CD4-positive, alpha-beta memory T cell (primary cell): ENCODE results near the gene FAM168A. TPM values are rescaled to one million over a fixed set of nuclear protein-coding genes. Genes with fewer than 3 reads are reported as not detected.

Source experiments
- CTCF ChIA-PET: fragments of 350-600 bp; sonication (Branson Sonifier 250); formaldehyde crosslinking; loops from one replicate; lab custom pipeline; 2021; ENCODE audit warnings: inconsistent platforms; ENCODE audit not compliant: partially characterized antibody; lab: Charles Lee
- POLR2A ChIA-PET: fragments of 350-600 bp; sonication (Branson Sonifier 250); formaldehyde crosslinking; loops from one replicate; lab custom pipeline; 2021; ENCODE audit not compliant: partially characterized antibody; lab: Charles Lee
- DNase-seq, 5 donors: peaks; one replicate each; pipeline versions ENCODE4 v3.0.0 to v3.0.0-alpha.2; 2020 to 2022; ENCODE audit warnings: mixed read lengths in 1 of 5
- H3K27ac ChIP-seq: one replicate; pipeline ENCODE4 v1.7.0; 2013; ENCODE audit warnings: low read depth, low read length
- H3K27me3 ChIP-seq: 2 replicates; pipeline ENCODE4 v1.7.0; 2013; ENCODE audit warnings: mild to moderate bottlenecking, low read length, moderate library complexity; ENCODE audit not compliant: insufficient read depth
- H3K36me3 ChIP-seq: 2 replicates; pipeline ENCODE4 v1.7.0; 2013; ENCODE audit warnings: mild to moderate bottlenecking, low read length, moderate library complexity; ENCODE audit not compliant: insufficient read depth
- H3K4me1 ChIP-seq: 2 replicates; pipeline ENCODE4 v1.7.0; 2013; ENCODE audit warnings: mild to moderate bottlenecking, low read length, moderate library complexity; ENCODE audit not compliant: insufficient read depth
- H3K4me3 ChIP-seq, 2 donors: one replicate each; pipeline ENCODE4 v1.7.0; 2013; ENCODE audit warnings: low read length in 2 of 2, mild to moderate bottlenecking in 1 of 2
- H3K9me3 ChIP-seq, 2 donors: one replicate each; pipeline ENCODE4 v1.7.0; 2013; ENCODE audit warnings: low read length in 2 of 2, control low read depth in 1 of 2; ENCODE audit not compliant: control insufficient read depth in 1 of 2
- H3K27ac Mint-ChIP-seq, 7 donors: one replicate each; pipeline ENCODE4 v1.8.0; 2020 to 2021; ENCODE audit warnings: mixed read lengths in 7 of 7, mild to moderate bottlenecking in 6 of 7, inconsistent platforms in 3 of 7, moderate library complexity in 3 of 7
- H3K27me3 Mint-ChIP-seq, 2 donors: one replicate each; pipeline ENCODE4 v1.8.0; 2020 to 2021; ENCODE audit warnings: mixed read lengths in 2 of 2
- H3K36me3 Mint-ChIP-seq, 2 donors: one replicate each; pipeline ENCODE4 v1.8.0; 2020 to 2021; ENCODE audit warnings: mixed read lengths in 2 of 2, inconsistent platforms in 1 of 2, mild to moderate bottlenecking in 1 of 2
- H3K4me1 Mint-ChIP-seq, 4 donors: one replicate each; pipeline ENCODE4 v1.8.0; 2020 to 2021; ENCODE audit warnings: mixed read lengths in 4 of 4, mild to moderate bottlenecking in 1 of 4
- H3K4me3 Mint-ChIP-seq, 8 donors: one replicate each; pipeline ENCODE4 v1.8.0; 2020 to 2021; ENCODE audit warnings: mixed read lengths in 8 of 8, mild to moderate bottlenecking in 7 of 8, moderate library complexity in 6 of 8, inconsistent platforms in 3 of 8
- H3K9me3 Mint-ChIP-seq, 8 donors: one replicate each; pipeline ENCODE4 v1.8.0; 2020 to 2021; ENCODE audit warnings: mixed read lengths in 8 of 8, mild to moderate bottlenecking in 5 of 8, inconsistent platforms in 3 of 8, moderate library complexity in 1 of 8
- intact Hi-C: fragments of 100-400 bp; cut with micrococcal nuclease; formaldehyde crosslinking; loops from one replicate; pipeline ENCODE4 v1.15.1; 2023
- polyA plus RNA-seq, 2 donors: library from polyadenylated mRNA; unstranded; fragments of 300-500 nt; fragmentation: Illumina TruSeq; gene quantifications; one replicate each; pipeline ENCODE4 v1.2.3, GENCODE V29; 2021
- total RNA-seq, 2 experiments: library from RNA; stranded (reverse); gene quantifications; one replicate each; pipeline ENCODE4 v1.2.3, GENCODE V29; 2021

FAM168A gene
- total and polyA plus RNA-seq, 4 experiments from 2014 or later: 0.61 to 22.7 (median 12.7) TPM

- no peak overlapping the region for H3K4me3 Mint-ChIP-seq
Observed at GRCh38 chr11:73393479-73394415, 204.2 kb downstream of the FAM168A start.

GRCh38 chr11:73393011-73393380 is 204.9 kb downstream of the FAM168A start:
- intact Hi-C loops: loop anchor here (1.0 kb wide), 3 partner anchors 17 to 86 kb away; partner anchors contain the start of gene RELT
- H3K27me3 ChIP-seq: no peaks in the 10 kb centered on the region
- H3K27ac Mint-ChIP-seq: peak overlapping the region in 5 of 7 donors; percentile 36 to 84 (median 69)
- H3K4me1 Mint-ChIP-seq: peaks cover 0 to 15% (median 11%) of the 10 kb centered on the region in 4 donors
- CTCF ChIA-PET: interaction anchor here (0.8 to 16.2 kb wide), 14 partner anchors 9 to 91 kb away, joined by 3 to 319 read pairs (median 4); no protein-coding TSS in a partner anchor
- no peak overlapping the region for H3K27ac ChIP-seq
- no peaks in the 10 kb centered on the region for H3K27me3 Mint-ChIP-seq
- no peak overlapping the region for H3K4me3 Mint-ChIP-seq
- H3K36me3 ChIP-seq: no peaks in the 10 kb centered on the region
- peaks cover 3 to 50% of the 10 kb centered on the region in 2 donors for H3K36me3 Mint-ChIP-seq
- POLR2A ChIA-PET: interaction anchor here (1.5 to 2.1 kb wide), 2 partner anchors 16 to 42 kb away, joined by 7 to 29 read pairs; partner anchors contain the start of gene RELT
- no peaks in the 10 kb centered on the region for H3K4me1 ChIP-seq
- peaks cover 0 to 3% (median 0%) of the 10 kb centered on the region in 8 donors for H3K9me3 Mint-ChIP-seq
- H3K4me3 ChIP-seq: no peak overlapping the region
- no peaks in the 10 kb centered on the region for H3K9me3 ChIP-seq
- DNase-seq: peak in 1 of 5 donors; percentile 10

More at GRCh38 chr11:73393479-73394415, 204.2 kb downstream of the FAM168A start:
- peaks cover 3 to 46% of the 10 kb centered on the region in 2 donors for H3K36me3 Mint-ChIP-seq
- DNase-seq: peak; percentile 61 to 69 (median 64)
- peaks cover 0 to 11% (median 7%) of the 10 kb centered on the region in 4 donors for H3K4me1 Mint-ChIP-seq
- no peak overlapping the region for H3K4me3 ChIP-seq
- H3K4me1 ChIP-seq: no peaks in the 10 kb centered on the region
- H3K9me3 Mint-ChIP-seq: peaks cover 0 to 3% (median 0%) of the 10 kb centered on the region in 8 donors
- no peaks in the 10 kb centered on the region for H3K36me3 ChIP-seq
- intact Hi-C loops: loop anchor here (1.0 kb wide), 3 partner anchors 17 to 86 kb away; partner anchors contain the start of gene RELT
- H3K27ac Mint-ChIP-seq: peak overlapping the region in 6 of 7 donors; percentile 48 to 84 (median 68)
- H3K27ac ChIP-seq: no peak overlapping the region
- ChIA-PET POLR2A (interaction anchor here (0.6 to 2.1 kb wide), 3 partner anchors 17 to 45 kb away, joined by 4 to 29 read pairs (median 7); partner anchors contain the start of gene RELT), CTCF (interaction anchor here (0.8 to 16.2 kb wide), 16 partner anchors 10 to 92 kb away, joined by 3 to 319 read pairs (median 4); no protein-coding TSS in a partner anchor)
- H3K27me3 ChIP-seq: no peaks in the 10 kb centered on the region
- H3K27me3 Mint-ChIP-seq: no peaks in the 10 kb centered on the region
- no peaks in the 10 kb centered on the region for H3K9me3 ChIP-seq

- no peaks in the 10 kb centered on the region for H3K36me3 ChIP-seq
- Mint-ChIP-seq H3K36me3 (peaks cover 3 to 50% of the 10 kb centered on the region in 2 donors), H3K9me3 (peaks cover 0 to 3% (median 0%) of the 10 kb centered on the region in 8 donors), H3K27ac (no peak overlapping the region), H3K4me1 (peaks cover 1 to 20% (median 14%) of the 10 kb centered on the region in 4 donors), H3K27me3 (no peaks in the 10 kb centered on the region), H3K4me3 (no peak overlapping the region)
- peak in 1 of 5 donors; percentile 1 for DNase-seq
- H3K27ac ChIP-seq: no peak overlapping the region
- no peaks in the 10 kb centered on the region for H3K9me3 ChIP-seq
- H3K4me1 ChIP-seq: peaks cover 3% of the 10 kb centered on the region
- ChIA-PET POLR2A (interaction anchor here (0.6 to 2.1 kb wide), 3 partner anchors 15 to 41 kb away, joined by 3 to 29 read pairs (median 7); partner anchors contain the start of gene RELT), CTCF (interaction anchor here (0.8 to 16.2 kb wide), 12 partner anchors 9 to 90 kb away, joined by 3 to 319 read pairs (median 4); no protein-coding TSS in a partner anchor)
- H3K27me3 ChIP-seq: no peaks in the 10 kb centered on the region
- H3K4me3 ChIP-seq: no peak overlapping the region
- intact Hi-C loops: loop anchor here (1.0 kb wide), 3 partner anchors 16 to 85 kb away; partner anchors contain the start of gene RELT
Observed at GRCh38 chr11:73392108-73393010, 205.6 kb downstream of the FAM168A start.

- intact Hi-C loops: no loop called here
- Mint-ChIP-seq H3K27me3 (no peaks in the 10 kb centered on the region), H3K4me3 (no peak overlapping the region), H3K9me3 (peaks cover 0 to 3% (median 0%) of the 10 kb centered on the region in 8 donors), H3K27ac (peak overlapping the region in 1 of 7 donors; percentile 13), H3K4me1 (peaks cover 5 to 25% (median 16%) of the 10 kb centered on the region in 4 donors), H3K36me3 (peaks cover 0 to 45% of the 10 kb centered on the region in 2 donors)
- Histone ChIP-seq H3K4me3 (no peak overlapping the region), H3K27ac (no peak overlapping the region), H3K9me3 (no peaks in the 10 kb centered on the region), H3K27me3 (no peaks in the 10 kb centered on the region), H3K4me1 (peaks cover 10% of the 10 kb centered on the region), H3K36me3 (no peaks in the 10 kb centered on the region)
- POLR2A ChIA-PET: no interaction called here
- CTCF ChIA-PET: interaction anchor here (1.1 to 16.2 kb wide), 2 partner anchors 32 to 41 kb away, joined by 3 to 319 read pairs; no protein-coding TSS in a partner anchor
- peak in 1 of 5 donors; percentile 30 for DNase-seq
Observed at GRCh38 chr11:73391665-73392064, 206.2 kb downstream of the FAM168A start.

GRCh38 chr11:73390601-73391565 is 207.0 kb downstream of the FAM168A start:
- Histone ChIP-seq H3K4me1 (peaks cover 17% of the 10 kb centered on the region), H3K36me3 (no peaks in the 10 kb centered on the region), H3K4me3 (no peak overlapping the region), H3K27ac (no peak overlapping the region), H3K9me3 (no peaks in the 10 kb centered on the region), H3K27me3 (no peaks in the 10 kb centered on the region)
- ChIA-PET CTCF (interaction anchor here (1.1 to 16.2 kb wide), 2 partner anchors 31 to 40 kb away, joined by 3 to 319 read pairs; no protein-coding TSS in a partner anchor), POLR2A (no interaction called here)
- H3K36me3 Mint-ChIP-seq: peaks cover 0 to 40% of the 10 kb centered on the region in 2 donors
- H3K27me3 Mint-ChIP-seq: no peaks in the 10 kb centered on the region
- H3K4me1 Mint-ChIP-seq: peaks cover 11 to 33% (median 20%) of the 10 kb centered on the region in 4 donors
- DNase-seq: peak in 1 of 5 donors; percentile 33
- no peak overlapping the region for H3K4me3 Mint-ChIP-seq
- H3K27ac Mint-ChIP-seq: peak overlapping the region in 2 of 7 donors; percentile 36 to 68
- intact Hi-C loops: no loop called here
- peaks cover 0 to 3% (median 0%) of the 10 kb centered on the region in 8 donors for H3K9me3 Mint-ChIP-seq
